ENCODE results near the gene DCXR.

DCXR gene

GRCh38 chr17:82037092-82037888 lies at the start of gene DCXR:
Gene DCXR, minus strand, starts transcription at chr17:82037697. Its CDS starts 15 bp downstream, at chr17:82037682.
- DNase-seq = peak; percentile 97

- DNase-seq = no peak
Measured at GRCh38 chr17:82085931-82086764, 48.7 kb upstream of the DCXR start.

GRCh38 chr17:82085031-82085861 lies 47.7 kb upstream of the DCXR start:
- no peak for DNase-seq

- no peak for DNase-seq
Measured at GRCh38 chr17:82084373-82085030, 47.0 kb upstream of the DCXR start.

GRCh38 chr17:82083533-82084359 lies 46.2 kb upstream of the DCXR start:
- no peak for DNase-seq

GRCh38 chr17:82083009-82083408 lies 45.5 kb upstream of the DCXR start:
- no peak for DNase-seq

- DNase-seq = no peak
Measured at GRCh38 chr17:82082456-82082855, 45.0 kb upstream of the DCXR start.

GRCh38 chr17:82081966-82082365 lies 44.5 kb upstream of the DCXR start:
- DNase-seq = no peak

GRCh38 chr17:82081546-82081945 lies 44.0 kb upstream of the DCXR start:
- no peak for DNase-seq

GRCh38 chr17:82080789-82081464 lies 43.4 kb upstream of the DCXR start:
- DNase-seq = no peak

- DNase-seq = no peak
Measured at GRCh38 chr17:82080048-82080788, 42.7 kb upstream of the DCXR start.

- DNase-seq = no peak
Measured at GRCh38 chr17:82079001-82079677, 41.6 kb upstream of the DCXR start.

- DNase-seq = no peak
Measured at GRCh38 chr17:82078433-82078832, 40.9 kb upstream of the DCXR start.

- no peak for DNase-seq
Measured at GRCh38 chr17:82077617-82078358, 40.3 kb upstream of the DCXR start.

GRCh38 chr17:82076785-82077591 lies 39.5 kb upstream of the DCXR start:
- DNase-seq = no peak

GRCh38 chr17:82076018-82076784 lies 38.7 kb upstream of the DCXR start:
- DNase-seq = no peak

GRCh38 chr17:82073446-82073845 lies 35.9 kb upstream of the DCXR start:
- no peak for DNase-seq
